ENCODE measurements around the gene ITPR1. TPM values are rescaled to one million over a fixed set of nuclear protein-coding genes. Genes with fewer than 3 reads are reported as not detected.

Gene ITPR1
- total RNA-seq, 4 donors from 2014 or later, result 12.1 to 68.7 (median 25.6) TPM

- DNase-seq, result no peak
- Histone ChIP-seq H3K27ac (no peak overlapping the region), H3K36me3 (no peaks in the 10 kb centered on the region), H3K4me1 (peaks cover 0 to 6% (median 0%) of the 10 kb centered on the region in 3 donors), H3K4me3 (no peak overlapping the region), H3K9me3 (no peaks in the 10 kb centered on the region), H3K27me3 (peaks cover 0 to 19% (median 0%) of the 10 kb centered on the region in 4 donors)
- intact Hi-C loops (cut with DNase I), result no loop called here
- WGBS, 2 donors, result 10 to 55% methylated on average over 1 of the region's 1 CpG
- TF ChIP-seq CTCF (IDR thresholded peaks at IDR 0.05) (no peak), POLR2A (IDR thresholded peaks at IDR 0.05) (no peak)
These were observed 16.7 kb upstream of the ITPR1 start for GRCh38 chr3:4476496-4476895.

- Histone ChIP-seq H3K36me3 (no peaks in the 10 kb centered on the region), H3K4me1 (peaks cover 0 to 6% (median 0%) of the 10 kb centered on the region in 3 donors), H3K27ac (no peak overlapping the region), H3K27me3 (peaks cover 0 to 19% (median 0%) of the 10 kb centered on the region in 4 donors), H3K4me3 (no peak overlapping the region), H3K9me3 (no peaks in the 10 kb centered on the region)
- intact Hi-C loops (cut with DNase I), result no loop called here
- TF ChIP-seq CTCF (IDR thresholded peaks at IDR 0.05), result no peak
- TF ChIP-seq POLR2A (IDR thresholded peaks at IDR 0.05), result no peak
- 47 to 60% methylated on average over 3 of the region's 3 CpGs for WGBS, 2 donors
- DNase-seq, result no peak
These were observed 14.9 kb upstream of the ITPR1 start for GRCh38 chr3:4478261-4478660.

- Histone ChIP-seq H3K36me3 (no peaks in the 10 kb centered on the region), H3K4me3 (peak overlapping the region; percentile 45 to 86 (median 76)), H3K27me3 (peaks cover 0 to 13% (median 0%) of the 10 kb centered on the region in 4 donors), H3K27ac (peak overlapping the region in 3 of 4 donors; percentile 82 to 92 (median 90)), H3K4me1 (peaks cover 11 to 48% (median 13%) of the 10 kb centered on the region in 3 donors), H3K9me3 (no peaks in the 10 kb centered on the region)
- TF ChIP-seq POLR2A (IDR thresholded peaks at IDR 0.05), result no peak
- TF ChIP-seq CTCF (IDR thresholded peaks at IDR 0.05), result no peak
- intact Hi-C loops (cut with DNase I), result loop anchor here (10.0 kb wide), 1 partner anchor 143 kb away; no protein-coding TSS in a partner anchor
- no peak for DNase-seq
- 29 to 41% methylated on average over 5 of the region's 5 CpGs for WGBS, 2 donors
These were observed 1.3 kb upstream of the ITPR1 start for GRCh38 chr3:4491855-4492207.

- Histone ChIP-seq H3K9me3 (no peaks in the 10 kb centered on the region), H3K27ac (peak overlapping the region; percentile 77 to 92 (median 86)), H3K36me3 (no peaks in the 10 kb centered on the region), H3K4me1 (peaks cover 11 to 54% (median 13%) of the 10 kb centered on the region in 3 donors), H3K4me3 (peak overlapping the region; percentile 45 to 86 (median 76)), H3K27me3 (peaks cover 0 to 13% (median 0%) of the 10 kb centered on the region in 4 donors)
- WGBS, 2 donors, result 0% methylated on average over 29 to 30 of the region's 43 CpGs
- no peak for DNase-seq
- TF ChIP-seq POLR2A (IDR thresholded peaks at IDR 0.05), result no peak
- TF ChIP-seq CTCF (IDR thresholded peaks at IDR 0.05), result no peak
- intact Hi-C loops (cut with DNase I), result loop anchor here (10.0 kb wide), 1 partner anchor 142 kb away; no protein-coding TSS in a partner anchor
These were observed 737 bp upstream of the ITPR1 start for GRCh38 chr3:4492208-4493013.

Measured in esophagus squamous epithelium (tissue), 5 donors.